ENCODE data around the gene TSPAN18.

TSPAN18 gene

DNA sequence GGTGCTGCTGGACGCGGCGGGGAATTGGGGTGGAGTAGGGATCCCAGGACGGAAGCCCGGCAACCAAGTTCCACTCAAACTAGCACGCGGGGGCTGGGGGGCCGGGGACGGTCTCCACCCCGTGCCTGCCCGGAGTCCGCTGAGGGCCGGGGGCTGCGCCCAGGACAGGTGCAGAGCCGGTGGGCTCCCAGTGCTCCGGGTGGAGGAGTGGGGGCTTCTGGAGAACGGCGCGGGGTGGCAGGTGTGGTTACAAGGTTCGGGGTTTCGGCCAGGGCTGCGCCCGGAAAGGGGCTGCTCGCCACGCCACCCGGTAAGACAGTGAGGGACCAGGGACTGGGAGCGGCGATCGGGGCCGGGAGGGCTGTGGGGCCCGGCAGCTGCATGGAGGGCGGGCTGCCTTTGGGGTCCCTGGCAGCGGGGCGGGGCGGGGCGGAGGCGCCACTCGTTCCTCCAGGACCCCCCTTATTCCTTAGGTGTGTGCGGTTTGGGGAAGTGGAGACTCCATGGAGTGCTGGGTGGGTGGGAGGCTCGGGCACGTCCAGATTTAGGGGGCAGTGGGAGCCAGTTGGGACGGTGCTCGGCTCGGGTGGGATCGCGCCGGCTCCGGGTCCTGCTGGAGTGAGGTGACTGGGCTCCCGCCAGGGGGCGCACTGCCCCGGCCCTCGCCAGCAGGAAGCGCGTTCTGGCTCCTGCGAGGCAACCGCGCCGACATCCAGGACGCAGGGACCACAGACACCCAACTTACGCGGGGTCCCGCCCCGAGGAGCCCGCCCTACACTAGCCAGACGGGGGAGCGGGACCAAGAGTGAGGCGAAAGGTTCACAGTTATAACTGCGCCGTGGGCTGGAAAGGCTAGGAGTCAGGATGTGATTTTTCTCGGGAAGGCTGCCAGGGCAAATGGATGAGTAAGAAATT lies 868 bp downstream of the TSPAN18 start (continued):
- TF ChIP-seq, protein P1, sequence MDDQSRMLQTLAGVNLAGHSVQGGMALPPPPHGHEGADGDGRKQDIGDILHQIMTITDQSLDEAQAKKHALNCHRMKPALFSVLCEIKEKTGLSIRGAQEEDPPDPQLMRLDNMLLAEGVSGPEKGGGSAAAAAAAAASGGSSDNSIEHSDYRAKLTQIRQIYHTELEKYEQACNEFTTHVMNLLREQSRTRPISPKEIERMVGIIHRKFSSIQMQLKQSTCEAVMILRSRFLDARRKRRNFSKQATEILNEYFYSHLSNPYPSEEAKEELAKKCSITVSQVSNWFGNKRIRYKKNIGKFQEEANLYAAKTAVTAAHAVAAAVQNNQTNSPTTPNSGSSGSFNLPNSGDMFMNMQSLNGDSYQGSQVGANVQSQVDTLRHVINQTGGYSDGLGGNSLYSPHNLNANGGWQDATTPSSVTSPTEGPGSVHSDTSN (CRISPR knock-in tag; IDR thresholded peaks at IDR 0.05) = 0 out of 2 replicates have a peak, but pooled peaks have one; percentile 46
- TF ChIP-seq ZNF16 (tag by site-specific recombination; IDR thresholded peaks at IDR 0.05; ENCODE audit: low read depth) (no peak), ZBTB17 (tag by site-specific recombination; IDR thresholded peaks at IDR 0.05) (peak; percentile 71; the same call in 1 of the 2 replicates), ZNF660 (tag by site-specific recombination; IDR thresholded peaks at IDR 0.05) (0 out of 2 replicates have a peak, but pooled peaks have one; percentile 59), ZNF558 (tag by site-specific recombination; IDR thresholded peaks at IDR 0.05) (no peak), GLIS2 (tag by site-specific recombination; IDR thresholded peaks at IDR 0.05) (peak; percentile 73), ZNF654 (tag by site-specific recombination; IDR thresholded peaks at IDR 0.05; ENCODE audit: low read depth) (no peak), ZFP69B (tag by site-specific recombination; IDR thresholded peaks at IDR 0.05) (peak; percentile 90), IKZF3 (tag by site-specific recombination; IDR thresholded peaks at IDR 0.05) (peak; percentile 51; the same call in 1 of the 2 replicates), ZBTB7A (tag by site-specific recombination; IDR thresholded peaks at IDR 0.05; ENCODE audit: low read depth) (no peak; the same call in 1 of the 2 replicates), HOXD13 (CRISPR knock-in tag; IDR thresholded peaks at IDR 0.05; ENCODE audit: borderline replicate concordance) (no peak), KLF16 (tag by site-specific recombination; IDR thresholded peaks at IDR 0.05) (peak; percentile 51; the same call in 1 of the 2 replicates), ZNF501 (tag by site-specific recombination; IDR thresholded peaks at IDR 0.05) (0 out of 2 replicates have a peak, but pooled peaks have one; percentile 33), SP7 (tag by site-specific recombination; IDR thresholded peaks at IDR 0.05) (no peak; the same call in 1 of the 2 replicates)
- TF ChIP-seq, protein P2, sequence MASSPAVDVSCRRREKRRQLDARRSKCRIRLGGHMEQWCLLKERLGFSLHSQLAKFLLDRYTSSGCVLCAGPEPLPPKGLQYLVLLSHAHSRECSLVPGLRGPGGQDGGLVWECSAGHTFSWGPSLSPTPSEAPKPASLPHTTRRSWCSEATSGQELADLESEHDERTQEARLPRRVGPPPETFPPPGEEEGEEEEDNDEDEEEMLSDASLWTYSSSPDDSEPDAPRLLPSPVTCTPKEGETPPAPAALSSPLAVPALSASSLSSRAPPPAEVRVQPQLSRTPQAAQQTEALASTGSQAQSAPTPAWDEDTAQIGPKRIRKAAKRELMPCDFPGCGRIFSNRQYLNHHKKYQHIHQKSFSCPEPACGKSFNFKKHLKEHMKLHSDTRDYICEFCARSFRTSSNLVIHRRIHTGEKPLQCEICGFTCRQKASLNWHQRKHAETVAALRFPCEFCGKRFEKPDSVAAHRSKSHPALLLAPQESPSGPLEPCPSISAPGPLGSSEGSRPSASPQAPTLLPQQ (tag by site-specific recombination; IDR thresholded peaks at IDR 0.05) = peak; percentile 94
- TF ChIP-seq, protein P3, sequence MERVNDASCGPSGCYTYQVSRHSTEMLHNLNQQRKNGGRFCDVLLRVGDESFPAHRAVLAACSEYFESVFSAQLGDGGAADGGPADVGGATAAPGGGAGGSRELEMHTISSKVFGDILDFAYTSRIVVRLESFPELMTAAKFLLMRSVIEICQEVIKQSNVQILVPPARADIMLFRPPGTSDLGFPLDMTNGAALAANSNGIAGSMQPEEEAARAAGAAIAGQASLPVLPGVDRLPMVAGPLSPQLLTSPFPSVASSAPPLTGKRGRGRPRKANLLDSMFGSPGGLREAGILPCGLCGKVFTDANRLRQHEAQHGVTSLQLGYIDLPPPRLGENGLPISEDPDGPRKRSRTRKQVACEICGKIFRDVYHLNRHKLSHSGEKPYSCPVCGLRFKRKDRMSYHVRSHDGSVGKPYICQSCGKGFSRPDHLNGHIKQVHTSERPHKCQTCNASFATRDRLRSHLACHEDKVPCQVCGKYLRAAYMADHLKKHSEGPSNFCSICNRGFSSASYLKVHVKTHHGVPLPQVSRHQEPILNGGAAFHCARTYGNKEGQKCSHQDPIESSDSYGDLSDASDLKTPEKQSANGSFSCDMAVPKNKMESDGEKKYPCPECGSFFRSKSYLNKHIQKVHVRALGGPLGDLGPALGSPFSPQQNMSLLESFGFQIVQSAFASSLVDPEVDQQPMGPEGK (tag by site-specific recombination; IDR thresholded peaks at IDR 0.05) = peak; percentile 60
- TF ChIP-seq, protein P4, sequence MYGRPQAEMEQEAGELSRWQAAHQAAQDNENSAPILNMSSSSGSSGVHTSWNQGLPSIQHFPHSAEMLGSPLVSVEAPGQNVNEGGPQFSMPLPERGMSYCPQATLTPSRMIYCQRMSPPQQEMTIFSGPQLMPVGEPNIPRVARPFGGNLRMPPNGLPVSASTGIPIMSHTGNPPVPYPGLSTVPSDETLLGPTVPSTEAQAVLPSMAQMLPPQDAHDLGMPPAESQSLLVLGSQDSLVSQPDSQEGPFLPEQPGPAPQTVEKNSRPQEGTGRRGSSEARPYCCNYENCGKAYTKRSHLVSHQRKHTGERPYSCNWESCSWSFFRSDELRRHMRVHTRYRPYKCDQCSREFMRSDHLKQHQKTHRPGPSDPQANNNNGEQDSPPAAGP (tag by site-specific recombination; IDR thresholded peaks at IDR 0.05) = peak; percentile 46; the same call in 1 of the 2 replicates
- TF ChIP-seq, protein P5, sequence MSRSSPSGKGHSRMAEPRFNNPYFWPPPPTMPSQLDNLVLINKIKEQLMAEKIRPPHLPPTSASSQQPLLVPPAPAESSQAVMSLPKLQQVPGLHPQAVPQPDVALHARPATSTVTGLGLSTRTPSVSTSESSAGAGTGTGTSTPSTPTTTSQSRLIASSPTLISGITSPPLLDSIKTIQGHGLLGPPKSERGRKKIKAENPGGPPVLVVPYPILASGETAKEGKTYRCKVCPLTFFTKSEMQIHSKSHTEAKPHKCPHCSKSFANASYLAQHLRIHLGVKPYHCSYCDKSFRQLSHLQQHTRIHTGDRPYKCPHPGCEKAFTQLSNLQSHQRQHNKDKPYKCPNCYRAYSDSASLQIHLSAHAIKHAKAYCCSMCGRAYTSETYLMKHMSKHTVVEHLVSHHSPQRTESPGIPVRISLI (tag by site-specific recombination; IDR thresholded peaks at IDR 0.05) = no peak
- TF ChIP-seq, protein P6, sequence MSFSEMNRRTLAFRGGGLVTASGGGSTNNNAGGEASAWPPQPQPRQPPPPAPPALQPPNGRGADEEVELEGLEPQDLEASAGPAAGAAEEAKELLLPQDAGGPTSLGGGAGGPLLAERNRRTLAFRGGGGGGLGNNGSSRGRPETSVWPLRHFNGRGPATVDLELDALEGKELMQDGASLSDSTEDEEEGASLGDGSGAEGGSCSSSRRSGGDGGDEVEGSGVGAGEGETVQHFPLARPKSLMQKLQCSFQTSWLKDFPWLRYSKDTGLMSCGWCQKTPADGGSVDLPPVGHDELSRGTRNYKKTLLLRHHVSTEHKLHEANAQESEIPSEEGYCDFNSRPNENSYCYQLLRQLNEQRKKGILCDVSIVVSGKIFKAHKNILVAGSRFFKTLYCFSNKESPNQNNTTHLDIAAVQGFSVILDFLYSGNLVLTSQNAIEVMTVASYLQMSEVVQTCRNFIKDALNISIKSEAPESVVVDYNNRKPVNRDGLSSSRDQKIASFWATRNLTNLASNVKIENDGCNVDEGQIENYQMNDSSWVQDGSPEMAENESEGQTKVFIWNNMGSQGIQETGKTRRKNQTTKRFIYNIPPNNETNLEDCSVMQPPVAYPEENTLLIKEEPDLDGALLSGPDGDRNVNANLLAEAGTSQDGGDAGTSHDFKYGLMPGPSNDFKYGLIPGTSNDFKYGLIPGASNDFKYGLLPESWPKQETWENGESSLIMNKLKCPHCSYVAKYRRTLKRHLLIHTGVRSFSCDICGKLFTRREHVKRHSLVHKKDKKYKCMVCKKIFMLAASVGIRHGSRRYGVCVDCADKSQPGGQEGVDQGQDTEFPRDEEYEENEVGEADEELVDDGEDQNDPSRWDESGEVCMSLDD (tag by site-specific recombination; IDR thresholded peaks at IDR 0.05) = peak; percentile 88
- TF ChIP-seq, protein P7, sequence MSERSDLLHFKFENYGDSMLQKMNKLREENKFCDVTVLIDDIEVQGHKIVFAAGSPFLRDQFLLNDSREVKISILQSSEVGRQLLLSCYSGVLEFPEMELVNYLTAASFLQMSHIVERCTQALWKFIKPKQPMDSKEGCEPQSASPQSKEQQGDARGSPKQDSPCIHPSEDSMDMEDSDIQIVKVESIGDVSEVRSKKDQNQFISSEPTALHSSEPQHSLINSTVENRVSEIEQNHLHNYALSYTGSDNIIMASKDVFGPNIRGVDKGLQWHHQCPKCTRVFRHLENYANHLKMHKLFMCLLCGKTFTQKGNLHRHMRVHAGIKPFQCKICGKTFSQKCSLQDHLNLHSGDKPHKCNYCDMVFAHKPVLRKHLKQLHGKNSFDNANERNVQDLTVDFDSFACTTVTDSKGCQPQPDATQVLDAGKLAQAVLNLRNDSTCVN (tag by site-specific recombination; optimal IDR thresholded peaks at IDR 0.05) = peak; percentile 90
- TF ChIP-seq, protein P8, sequence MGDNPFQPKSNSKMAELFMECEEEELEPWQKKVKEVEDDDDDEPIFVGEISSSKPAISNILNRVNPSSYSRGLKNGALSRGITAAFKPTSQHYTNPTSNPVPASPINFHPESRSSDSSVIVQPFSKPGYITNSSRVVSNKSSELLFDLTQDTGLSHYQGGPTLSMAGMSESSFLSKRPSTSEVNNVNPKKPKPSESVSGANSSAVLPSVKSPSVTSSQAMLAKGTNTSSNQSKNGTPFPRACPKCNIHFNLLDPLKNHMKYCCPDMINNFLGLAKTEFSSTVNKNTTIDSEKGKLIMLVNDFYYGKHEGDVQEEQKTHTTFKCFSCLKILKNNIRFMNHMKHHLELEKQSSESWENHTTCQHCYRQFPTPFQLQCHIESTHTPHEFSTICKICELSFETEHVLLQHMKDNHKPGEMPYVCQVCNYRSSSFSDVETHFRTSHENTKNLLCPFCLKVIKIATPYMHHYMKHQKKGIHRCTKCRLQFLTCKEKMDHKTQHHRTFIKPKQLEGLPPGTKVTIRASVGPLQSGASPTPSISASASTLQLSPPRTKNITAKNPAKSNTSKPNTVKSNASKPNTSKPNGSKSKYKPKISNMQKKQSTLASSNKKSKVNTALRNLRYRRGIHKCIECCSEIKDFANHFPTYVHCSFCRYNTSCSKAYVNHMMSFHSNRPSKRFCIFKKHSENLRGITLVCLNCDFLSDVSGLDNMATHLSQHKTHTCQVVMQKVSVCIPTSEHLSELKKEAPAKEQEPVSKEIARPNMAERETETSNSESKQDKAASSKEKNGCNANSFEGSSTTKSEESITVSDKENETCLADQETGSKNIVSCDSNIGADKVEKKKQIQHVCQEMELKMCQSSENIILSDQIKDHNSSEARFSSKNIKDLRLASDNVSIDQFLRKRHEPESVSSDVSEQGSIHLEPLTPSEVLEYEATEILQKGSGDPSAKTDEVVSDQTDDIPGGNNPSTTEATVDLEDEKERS (tag by site-specific recombination; IDR thresholded peaks at IDR 0.05) = no peak
- TF ChIP-seq, protein P9, sequence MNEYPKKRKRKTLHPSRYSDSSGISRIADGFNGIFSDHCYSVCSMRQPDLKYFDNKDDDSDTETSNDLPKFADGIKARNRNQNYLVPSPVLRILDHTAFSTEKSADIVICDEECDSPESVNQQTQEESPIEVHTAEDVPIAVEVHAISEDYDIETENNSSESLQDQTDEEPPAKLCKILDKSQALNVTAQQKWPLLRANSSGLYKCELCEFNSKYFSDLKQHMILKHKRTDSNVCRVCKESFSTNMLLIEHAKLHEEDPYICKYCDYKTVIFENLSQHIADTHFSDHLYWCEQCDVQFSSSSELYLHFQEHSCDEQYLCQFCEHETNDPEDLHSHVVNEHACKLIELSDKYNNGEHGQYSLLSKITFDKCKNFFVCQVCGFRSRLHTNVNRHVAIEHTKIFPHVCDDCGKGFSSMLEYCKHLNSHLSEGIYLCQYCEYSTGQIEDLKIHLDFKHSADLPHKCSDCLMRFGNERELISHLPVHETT (tag by site-specific recombination; IDR thresholded peaks at IDR 0.05) = no peak
